Jurkat, Clone E6-1 (cell line): Measurements from ENCODE around the gene EHD2.
"Not testable (repeated sequence)": the region's sequence is repeated elsewhere in the genome, so short reads cannot be mapped to it uniquely, and the experiment has no call there.

ENCODE experiments used
- DNase-seq: peaks from one replicate; pipeline ENCODE4 v3.0.0-alpha.2; 2011; ENCODE audit warnings: low read depth, low spot score
- H3K4me3 ChIP-seq: 2 replicates; pipeline ENCODE4 v1.5.1; 2011; ENCODE audit warnings: mild to moderate bottlenecking, low read length, control low read depth, moderate library complexity

EHD2 gene

GRCh38 chr19:47740866-47741519 is 27.8 kb downstream of the EHD2 start:
- no peak overlapping the region for H3K4me3 ChIP-seq
- DNase-seq, result no peak

- DNase-seq, result no peak
- H3K4me3 ChIP-seq, result no peak overlapping the region
These were observed 28.4 kb downstream of the EHD2 start for GRCh38 chr19:47741544-47742140.

GRCh38 chr19:47742634-47743033 is 29.4 kb downstream of the EHD2 start:
- no peak overlapping the region for H3K4me3 ChIP-seq
- no peak for DNase-seq

- peak within 1 kb of the TSS; percentile 81 for H3K4me3 ChIP-seq
- peak; percentile 97 for DNase-seq
These were observed 32.0 kb downstream of the EHD2 start, which contains the start of gene NOP53 for GRCh38 chr19:47745010-47745901. Gene NOP53 (plus strand): TSS chr19:47745546. CDS start chr19:47745560, 14 bp downstream.

GRCh38 chr19:47746129-47746528 is 32.9 kb downstream of the EHD2 start:
- not testable (repeated sequence) for DNase-seq
- H3K4me3 ChIP-seq, result peak overlapping the region; percentile 81

GRCh38 chr19:47749326-47749725 is 36.1 kb downstream of the EHD2 start:
- H3K4me3 ChIP-seq, result peak overlapping the region; percentile 40
- peak; percentile 84 for DNase-seq

- DNase-seq, result no peak
- H3K4me3 ChIP-seq, result peak overlapping the region; percentile 40
These were observed 37.5 kb downstream of the EHD2 start for GRCh38 chr19:47750752-47751151.

GRCh38 chr19:47752440-47753211 is 39.4 kb downstream of the EHD2 start:
- peak overlapping the region; percentile 63 for H3K4me3 ChIP-seq
- DNase-seq, result peak; percentile 94

- H3K4me3 ChIP-seq, result no peak overlapping the region
- DNase-seq, result no peak
These were observed 41.2 kb downstream of the EHD2 start for GRCh38 chr19:47754206-47755064.

GRCh38 chr19:47755065-47755761 is 42.0 kb downstream of the EHD2 start:
- H3K4me3 ChIP-seq, result no peak overlapping the region
- DNase-seq, result no peak

GRCh38 chr19:47755762-47756626 is 42.8 kb downstream of the EHD2 start:
- no peak overlapping the region for H3K4me3 ChIP-seq
- DNase-seq, result no peak

- no peak for DNase-seq
- H3K4me3 ChIP-seq, result no peak overlapping the region
These were observed 43.4 kb downstream of the EHD2 start for GRCh38 chr19:47756627-47756929.

- no peak overlapping the region for H3K4me3 ChIP-seq
- no peak for DNase-seq
These were observed 43.9 kb downstream of the EHD2 start for GRCh38 chr19:47756953-47757608.

GRCh38 chr19:47757617-47758442 is 44.6 kb downstream of the EHD2 start:
- H3K4me3 ChIP-seq, result no peak overlapping the region
- no peak for DNase-seq

- no peak for DNase-seq
- no peak overlapping the region for H3K4me3 ChIP-seq
These were observed 45.2 kb downstream of the EHD2 start for GRCh38 chr19:47758443-47758804.

GRCh38 chr19:47760632-47760999 is 47.4 kb downstream of the EHD2 start:
- no peak for DNase-seq
- H3K4me3 ChIP-seq, result no peak overlapping the region
